Activated CD8-positive, alpha-beta T cell treated with anti-CD3 and anti-CD28 coated beads for 36 hours (primary cell): ENCODE results near the gene IL12RB1. TPM values are rescaled to one million over a fixed set of nuclear protein-coding genes. Genes with fewer than 3 reads are reported as not detected.
A peak's percentile ranks its signal among the peaks of the same experiment; 100 is the strongest.

ENCODE experiments used
- ATAC-seq: fragments of 200-7000 bp; cut with Tn5 transposase; one replicate; pipeline ENCODE4 v1.10.0; 2021; ENCODE audit warnings: mild to moderate bottlenecking, moderate library complexity
- CTCF ChIA-PET: fragments of 350-600 bp; sonication (Branson Sonifier 250); formaldehyde crosslinking; loops from one replicate; lab custom pipeline; 2021; ENCODE audit warnings: antibody characterized with exemption; lab: Charles Lee
- POLR2A ChIA-PET: fragments of 350-600 bp; sonication (Branson Sonifier 250); formaldehyde crosslinking; loops from one replicate; lab custom pipeline; 2021; ENCODE audit warnings: antibody characterized with exemption; lab: Charles Lee
- DNase-seq: peaks from one replicate; pipeline ENCODE4 v3.0.0-alpha.2; 2020
- H3K27ac Mint-ChIP-seq: one replicate; pipeline ENCODE4 v1.8.0; 2021; ENCODE audit warnings: mild to moderate bottlenecking, mixed read lengths
- H3K27me3 Mint-ChIP-seq: one replicate; pipeline ENCODE4 v1.8.0; 2021; ENCODE audit warnings: mixed read lengths
- H3K36me3 Mint-ChIP-seq: one replicate; pipeline ENCODE4 v1.8.0; 2021; ENCODE audit warnings: low read depth, mixed read lengths
- H3K4me1 Mint-ChIP-seq: one replicate; pipeline ENCODE4 v1.8.0; 2021; ENCODE audit warnings: low read depth, mixed read lengths
- H3K4me3 Mint-ChIP-seq: one replicate; pipeline ENCODE4 v1.8.0; 2021; ENCODE audit warnings: mild to moderate bottlenecking, moderate library complexity, mixed read lengths
- H3K9me3 Mint-ChIP-seq: one replicate; pipeline ENCODE4 v1.8.0; 2021; ENCODE audit warnings: mixed read lengths
- intact Hi-C: fragments of 100-400 bp; cut with micrococcal nuclease; formaldehyde crosslinking; loops from one replicate; pipeline ENCODE4 v1.10.0; 2022
- total RNA-seq, 2 experiments: library from RNA; stranded (reverse); gene quantifications; one replicate each; pipeline ENCODE4 v1.2.3, GENCODE V29; 2021
- TF ChIP-seq, protein P1 (sequence below): fragments of 200-600 bp; IDR thresholded peaks from one replicate; pipeline ENCODE4 v1.8.0; 2022; ENCODE audit warnings: antibody characterized with exemption, mild to moderate bottlenecking

The IL12RB1 gene
- total RNA-seq, 2 experiments from 2014 or later, result 25.6 to 27.2 TPM

DNA sequence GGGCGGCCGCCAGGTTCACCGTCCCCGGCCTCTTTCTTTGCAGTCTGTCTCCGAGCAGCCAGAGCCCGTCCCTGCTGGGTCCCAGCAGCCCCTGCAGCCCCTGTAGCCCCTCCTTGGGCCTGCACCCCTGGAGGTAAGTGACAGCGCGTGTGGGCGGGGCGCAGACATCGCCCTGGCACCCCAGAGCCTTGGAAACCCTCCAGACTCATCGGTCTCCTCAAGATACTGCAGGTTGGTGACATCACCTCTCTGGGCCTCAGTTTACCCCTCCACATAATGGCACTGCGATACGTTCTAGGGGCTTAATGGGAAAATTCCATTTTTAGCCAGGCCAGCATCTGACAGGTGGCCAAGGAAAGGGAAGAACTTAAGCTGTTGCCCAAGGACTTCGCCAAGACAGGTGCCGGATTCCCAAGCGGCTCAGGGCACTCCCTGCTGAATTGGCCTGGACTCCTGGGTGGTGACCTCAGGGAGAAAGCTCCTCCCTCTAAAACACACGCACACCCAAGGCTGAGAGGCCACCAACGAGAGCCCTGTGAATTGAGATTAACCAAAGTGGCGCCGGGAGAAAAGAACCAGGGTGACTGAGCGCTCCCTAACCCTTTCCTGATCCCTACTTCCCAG lies 24.0 kb upstream of the IL12RB1 start:
- ChIA-PET CTCF (interaction anchor here (0.6 to 3.9 kb wide), 9 partner anchors 10 to 218 kb away, joined by 3 to 20 read pairs (median 7); partner anchors contain the start of genes IL12RB1, MAST3 and PIK3R2), POLR2A (interaction anchor here (0.6 to 2.9 kb wide), 8 partner anchors 9 to 168 kb away, joined by 3 to 11 read pairs (median 5); partner anchors contain the start of gene MAST3)
- TF ChIP-seq, protein P1, sequence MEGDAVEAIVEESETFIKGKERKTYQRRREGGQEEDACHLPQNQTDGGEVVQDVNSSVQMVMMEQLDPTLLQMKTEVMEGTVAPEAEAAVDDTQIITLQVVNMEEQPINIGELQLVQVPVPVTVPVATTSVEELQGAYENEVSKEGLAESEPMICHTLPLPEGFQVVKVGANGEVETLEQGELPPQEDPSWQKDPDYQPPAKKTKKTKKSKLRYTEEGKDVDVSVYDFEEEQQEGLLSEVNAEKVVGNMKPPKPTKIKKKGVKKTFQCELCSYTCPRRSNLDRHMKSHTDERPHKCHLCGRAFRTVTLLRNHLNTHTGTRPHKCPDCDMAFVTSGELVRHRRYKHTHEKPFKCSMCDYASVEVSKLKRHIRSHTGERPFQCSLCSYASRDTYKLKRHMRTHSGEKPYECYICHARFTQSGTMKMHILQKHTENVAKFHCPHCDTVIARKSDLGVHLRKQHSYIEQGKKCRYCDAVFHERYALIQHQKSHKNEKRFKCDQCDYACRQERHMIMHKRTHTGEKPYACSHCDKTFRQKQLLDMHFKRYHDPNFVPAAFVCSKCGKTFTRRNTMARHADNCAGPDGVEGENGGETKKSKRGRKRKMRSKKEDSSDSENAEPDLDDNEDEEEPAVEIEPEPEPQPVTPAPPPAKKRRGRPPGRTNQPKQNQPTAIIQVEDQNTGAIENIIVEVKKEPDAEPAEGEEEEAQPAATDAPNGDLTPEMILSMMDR, result no peak
- no peaks in the 10 kb centered on the region for H3K9me3 Mint-ChIP-seq
- DNase-seq, result no peak
- peak; percentile 5 for ATAC-seq
- H3K27ac Mint-ChIP-seq, result no peak overlapping the region
- H3K4me3 Mint-ChIP-seq, result peak overlapping the region; percentile 72
- H3K27me3 Mint-ChIP-seq, result no peaks in the 10 kb centered on the region
- H3K36me3 Mint-ChIP-seq, result peaks cover 11% of the 10 kb centered on the region
- H3K4me1 Mint-ChIP-seq, result peaks cover 20% of the 10 kb centered on the region
- intact Hi-C loops, result loop anchor here (5.0 kb wide), 1 partner anchor 57 kb away; no protein-coding TSS in a partner anchor

DNA sequence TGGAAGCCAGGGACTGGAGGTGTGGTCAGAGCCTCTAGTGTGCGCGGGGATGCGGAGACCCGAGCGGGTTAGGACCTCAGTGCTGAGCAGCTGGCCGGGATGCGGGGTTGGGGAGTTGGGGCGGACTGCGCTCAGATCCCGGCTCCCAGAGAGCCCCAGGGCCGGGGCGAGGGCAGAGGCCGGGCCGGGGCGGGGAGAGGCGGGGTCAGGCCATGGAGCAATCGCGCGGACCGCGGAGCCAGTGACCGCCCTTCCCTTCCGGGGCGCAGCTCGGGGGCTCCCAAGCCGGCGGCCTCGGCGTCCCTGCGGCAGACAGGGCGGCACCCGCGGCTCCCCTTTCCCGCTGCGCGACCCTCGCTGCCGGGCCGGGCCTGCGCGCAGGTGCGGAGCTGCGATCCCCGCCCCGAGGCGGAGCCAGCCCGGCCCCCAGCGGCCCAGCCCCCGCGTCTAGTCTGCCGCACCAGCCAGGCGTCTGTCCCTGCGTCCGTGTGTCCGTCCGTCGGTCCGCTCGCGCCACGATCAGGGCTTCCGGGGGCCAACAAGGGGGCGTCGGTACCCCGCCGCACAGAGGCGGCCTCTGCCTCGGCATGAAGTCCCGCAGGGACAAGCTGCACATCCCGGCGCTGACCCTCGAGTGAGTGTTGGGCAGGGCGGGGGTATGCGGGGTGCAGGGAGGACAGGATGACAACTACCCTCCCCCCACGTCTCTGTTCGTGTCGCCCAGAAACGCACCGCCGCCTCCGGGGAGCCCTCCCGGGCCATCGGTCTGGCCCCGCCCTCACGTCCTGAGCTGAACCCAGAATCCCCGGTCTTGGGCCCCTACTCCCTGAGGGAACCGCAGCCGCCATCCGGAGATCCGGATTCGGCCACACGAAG lies 23.2 kb upstream of the IL12RB1 start:
- ATAC-seq (peak; percentile 78), DNase-seq (peak; percentile 57)
- Mint-ChIP-seq H3K27me3 (no peaks in the 10 kb centered on the region), H3K4me3 (peak overlapping the region; percentile 72), H3K36me3 (peaks cover 11% of the 10 kb centered on the region), H3K9me3 (no peaks in the 10 kb centered on the region), H3K27ac (no peak overlapping the region), H3K4me1 (peaks cover 20% of the 10 kb centered on the region)
- intact Hi-C loops, result loop anchor here (5.0 kb wide), 1 partner anchor 57 kb away; no protein-coding TSS in a partner anchor
- ChIA-PET POLR2A (interaction anchor here (0.6 to 2.9 kb wide), 11 partner anchors 10 to 169 kb away, joined by 3 to 11 read pairs (median 4); partner anchors contain the start of gene MAST3), CTCF (interaction anchor here (1.0 to 3.9 kb wide), 7 partner anchors 9 to 219 kb away, joined by 3 to 20 read pairs (median 5); partner anchors contain the start of genes MAST3 and PIK3R2)
- TF ChIP-seq, protein P1, result no peak

DNA sequence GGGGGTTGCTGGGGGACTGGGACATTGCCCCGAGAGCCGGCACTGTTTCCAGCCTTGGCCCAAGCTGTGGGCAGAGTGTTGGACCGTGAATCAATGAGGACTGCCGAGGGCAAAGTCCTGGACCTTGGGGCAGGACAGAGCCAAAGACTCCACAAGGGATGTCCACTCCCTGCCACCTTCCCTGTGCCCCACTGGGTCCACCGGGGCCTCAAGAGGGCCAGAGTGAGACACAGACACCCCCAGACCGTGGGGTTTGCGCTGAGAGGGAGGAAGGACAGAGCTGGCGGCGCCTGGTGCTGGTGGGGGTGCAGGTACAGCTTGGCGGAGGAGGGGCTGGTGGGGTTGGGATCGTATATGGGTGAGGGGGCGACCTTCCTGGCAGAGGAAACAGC lies 22.6 kb upstream of the IL12RB1 start:
- Mint-ChIP-seq H3K27ac (no peak overlapping the region), H3K9me3 (no peaks in the 10 kb centered on the region), H3K4me3 (peak overlapping the region; percentile 54), H3K27me3 (no peaks in the 10 kb centered on the region), H3K36me3 (peaks cover 11% of the 10 kb centered on the region), H3K4me1 (peaks cover 25% of the 10 kb centered on the region)
- ATAC-seq, result no peak
- DNase-seq, result no peak
- intact Hi-C loops, result no loop called here
- TF ChIP-seq, protein P1, result no peak
- CTCF ChIA-PET, result interaction anchor here (0.7 to 3.9 kb wide), 10 partner anchors 8 to 219 kb away, joined by 3 to 20 read pairs (median 4); partner anchors contain the start of genes MAST3 and PIK3R2
- POLR2A ChIA-PET, result interaction anchor here (1.0 to 2.9 kb wide), 6 partner anchors 11 to 115 kb away, joined by 3 to 11 read pairs (median 4); partner anchors contain the start of gene MAST3

DNA sequence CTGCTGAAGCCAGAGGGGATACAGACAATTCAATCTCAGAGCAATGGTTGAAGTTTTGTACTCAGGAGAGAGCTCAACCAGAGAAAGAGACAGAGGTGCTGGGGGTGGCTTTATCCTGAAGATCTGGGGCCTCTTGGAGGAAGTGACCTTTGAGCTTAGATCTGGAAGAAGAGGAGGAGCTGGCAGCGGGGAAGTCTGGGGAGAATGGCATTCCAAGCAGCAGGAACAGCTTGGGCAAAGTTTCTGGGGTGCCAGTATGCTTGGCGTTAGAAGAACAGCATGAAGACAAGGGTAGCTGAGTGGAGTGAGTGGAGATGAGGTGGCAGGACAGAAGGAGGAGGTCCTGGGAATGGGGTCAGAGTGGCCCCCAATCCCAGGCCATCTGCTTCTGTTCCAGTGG lies 22.2 kb upstream of the IL12RB1 start:
- Mint-ChIP-seq H3K36me3 (peaks cover 11% of the 10 kb centered on the region), H3K27ac (peak overlapping the region; percentile 22), H3K4me1 (peaks cover 26% of the 10 kb centered on the region), H3K9me3 (no peaks in the 10 kb centered on the region), H3K27me3 (no peaks in the 10 kb centered on the region), H3K4me3 (peak overlapping the region; percentile 54)
- intact Hi-C loops, result no loop called here
- TF ChIP-seq, protein P1, result no peak
- DNase-seq (no peak), ATAC-seq (no peak)
- CTCF ChIA-PET, result interaction anchor here (0.6 to 3.9 kb wide), 10 partner anchors 8 to 220 kb away, joined by 3 to 20 read pairs (median 3); partner anchors contain the start of gene PIK3R2
- POLR2A ChIA-PET, result interaction anchor here (0.8 to 2.9 kb wide), 8 partner anchors 10 to 115 kb away, joined by 3 to 11 read pairs (median 4); partner anchors contain the start of gene MAST3
